Activated B cell treated with CpG ODN at 0.5 μM for 24 hours (primary cell): ENCODE measurements around the gene SIPA1L3. TPM values are rescaled to one million over a fixed set of nuclear protein-coding genes. Genes with fewer than 3 reads are reported as not detected.

Experiments used
- ATAC-seq: fragments of 200-7000 bp; cut with Tn5 transposase; one replicate; pipeline ENCODE4 v1.10.0; 2021; ENCODE audit warnings: low read depth, mild to moderate bottlenecking, moderate library complexity
- CTCF ChIA-PET: fragments of 350-600 bp; sonication (Branson Sonifier 250); formaldehyde crosslinking; loops from one replicate; lab custom pipeline; 2021; ENCODE audit warnings: antibody characterized with exemption; lab: Charles Lee
- POLR2A ChIA-PET: fragments of 350-600 bp; sonication (Branson Sonifier 250); formaldehyde crosslinking; loops from one replicate; lab custom pipeline; 2021; ENCODE audit warnings: antibody characterized with exemption; lab: Charles Lee
- DNase-seq: peaks from one replicate; pipeline ENCODE4 v3.0.0; 2022
- H3K27ac Mint-ChIP-seq: one replicate; pipeline ENCODE4 v1.8.0; 2020; ENCODE audit warnings: mixed read lengths
- H3K27me3 Mint-ChIP-seq: one replicate; pipeline ENCODE4 v1.8.0; 2021; ENCODE audit warnings: mixed read lengths
- H3K36me3 Mint-ChIP-seq: one replicate; pipeline ENCODE4 v1.8.0; 2021; ENCODE audit warnings: low read depth, mixed read lengths
- H3K4me1 Mint-ChIP-seq: one replicate; pipeline ENCODE4 v1.8.0; 2021; ENCODE audit warnings: mixed read lengths
- H3K4me3 Mint-ChIP-seq: one replicate; pipeline ENCODE4 v1.8.0; 2020; ENCODE audit warnings: mild to moderate bottlenecking, mixed read lengths
- H3K9me3 Mint-ChIP-seq: one replicate; pipeline ENCODE4 v1.8.0; 2020; ENCODE audit warnings: mixed read lengths
- intact Hi-C: fragments of 100-400 bp; cut with micrococcal nuclease; formaldehyde crosslinking; loops from one replicate; pipeline ENCODE4 v1.15.1; 2024
- total RNA-seq: library from RNA; stranded (reverse); gene quantifications from 2 replicates; pipeline ENCODE4 v1.2.3, GENCODE V29; 2022
- TF ChIP-seq, protein P1 (sequence below): fragments of 200-600 bp; IDR thresholded peaks from one replicate; pipeline ENCODE4 v1.8.0; 2022; ENCODE audit warnings: antibody characterized with exemption, mild to moderate bottlenecking

The SIPA1L3 gene
- total RNA-seq, 1 donor from 2014 or later, result 145 TPM

DNA sequence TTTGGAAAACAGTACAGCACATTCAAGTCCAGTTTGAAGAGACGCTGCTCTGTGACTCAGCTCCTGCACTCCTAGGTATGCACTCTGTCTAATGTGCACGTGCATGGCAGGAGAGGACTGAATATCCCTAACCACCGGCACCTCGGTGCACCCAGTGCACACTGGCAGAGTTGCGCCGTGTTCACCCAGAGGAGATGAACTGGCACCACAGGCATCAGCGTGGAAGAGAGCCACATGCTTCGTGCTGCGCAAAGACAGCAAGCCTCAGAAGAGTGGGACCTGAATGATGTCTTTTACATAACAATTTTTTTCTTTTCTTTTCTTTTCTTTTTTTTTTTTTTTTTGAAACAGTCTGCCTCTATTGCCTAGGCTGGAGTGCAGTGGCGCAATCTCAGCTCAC is 194.7 kb downstream of the SIPA1L3 start:
- H3K4me1 Mint-ChIP-seq, result peaks cover under 1% of the 10 kb centered on the region
- H3K27ac Mint-ChIP-seq, result no peak overlapping the region
- no peak overlapping the region for H3K4me3 Mint-ChIP-seq
- no peaks in the 10 kb centered on the region for H3K9me3 Mint-ChIP-seq
- ATAC-seq (no peak), DNase-seq (no peak)
- H3K27me3 Mint-ChIP-seq, result no peaks in the 10 kb centered on the region
- intact Hi-C loops, result no loop called here
- POLR2A ChIA-PET, result interaction anchor here (0.6 kb wide), 1 partner anchor 1401 kb away, joined by 3 read pairs; no protein-coding TSS in a partner anchor
- CTCF ChIA-PET, result interaction anchor here (5.6 kb wide), 1 partner anchor 200 kb away, joined by 29 read pairs; no protein-coding TSS in a partner anchor
- H3K36me3 Mint-ChIP-seq, result peaks cover 78% of the 10 kb centered on the region
- TF ChIP-seq, protein P1, sequence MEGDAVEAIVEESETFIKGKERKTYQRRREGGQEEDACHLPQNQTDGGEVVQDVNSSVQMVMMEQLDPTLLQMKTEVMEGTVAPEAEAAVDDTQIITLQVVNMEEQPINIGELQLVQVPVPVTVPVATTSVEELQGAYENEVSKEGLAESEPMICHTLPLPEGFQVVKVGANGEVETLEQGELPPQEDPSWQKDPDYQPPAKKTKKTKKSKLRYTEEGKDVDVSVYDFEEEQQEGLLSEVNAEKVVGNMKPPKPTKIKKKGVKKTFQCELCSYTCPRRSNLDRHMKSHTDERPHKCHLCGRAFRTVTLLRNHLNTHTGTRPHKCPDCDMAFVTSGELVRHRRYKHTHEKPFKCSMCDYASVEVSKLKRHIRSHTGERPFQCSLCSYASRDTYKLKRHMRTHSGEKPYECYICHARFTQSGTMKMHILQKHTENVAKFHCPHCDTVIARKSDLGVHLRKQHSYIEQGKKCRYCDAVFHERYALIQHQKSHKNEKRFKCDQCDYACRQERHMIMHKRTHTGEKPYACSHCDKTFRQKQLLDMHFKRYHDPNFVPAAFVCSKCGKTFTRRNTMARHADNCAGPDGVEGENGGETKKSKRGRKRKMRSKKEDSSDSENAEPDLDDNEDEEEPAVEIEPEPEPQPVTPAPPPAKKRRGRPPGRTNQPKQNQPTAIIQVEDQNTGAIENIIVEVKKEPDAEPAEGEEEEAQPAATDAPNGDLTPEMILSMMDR, result no peak

DNA sequence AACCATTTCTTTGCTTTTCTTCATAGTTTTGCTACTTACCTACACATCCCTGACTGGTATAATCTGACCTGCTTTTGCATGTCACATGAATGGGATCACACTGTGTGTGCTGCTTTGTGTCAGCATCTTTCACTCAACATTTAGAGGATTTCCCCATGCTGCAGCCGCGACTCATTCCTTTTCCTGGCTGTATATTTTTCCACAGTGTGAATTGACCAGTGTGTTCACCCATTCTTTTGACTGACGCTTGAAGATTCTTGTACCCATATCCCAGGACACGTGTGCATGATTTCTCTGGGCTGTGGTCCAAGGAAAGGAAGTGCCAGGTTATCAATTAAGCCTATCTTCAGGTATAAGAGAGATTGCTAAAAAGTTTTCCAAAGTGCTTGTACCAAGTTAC is 198.6 kb downstream of the SIPA1L3 start:
- Mint-ChIP-seq H3K27ac (no peak overlapping the region), H3K36me3 (peaks cover 84% of the 10 kb centered on the region), H3K4me1 (no peaks in the 10 kb centered on the region), H3K4me3 (no peak overlapping the region), H3K27me3 (no peaks in the 10 kb centered on the region), H3K9me3 (no peaks in the 10 kb centered on the region)
- intact Hi-C loops, result no loop called here
- POLR2A ChIA-PET, result interaction anchor here (1.0 kb wide), 1 partner anchor 26 kb away, joined by 3 read pairs; no protein-coding TSS in a partner anchor
- no peak for ATAC-seq
- TF ChIP-seq, protein P1, result no peak
- CTCF ChIA-PET, result no interaction called here
- DNase-seq, result no peak

DNA sequence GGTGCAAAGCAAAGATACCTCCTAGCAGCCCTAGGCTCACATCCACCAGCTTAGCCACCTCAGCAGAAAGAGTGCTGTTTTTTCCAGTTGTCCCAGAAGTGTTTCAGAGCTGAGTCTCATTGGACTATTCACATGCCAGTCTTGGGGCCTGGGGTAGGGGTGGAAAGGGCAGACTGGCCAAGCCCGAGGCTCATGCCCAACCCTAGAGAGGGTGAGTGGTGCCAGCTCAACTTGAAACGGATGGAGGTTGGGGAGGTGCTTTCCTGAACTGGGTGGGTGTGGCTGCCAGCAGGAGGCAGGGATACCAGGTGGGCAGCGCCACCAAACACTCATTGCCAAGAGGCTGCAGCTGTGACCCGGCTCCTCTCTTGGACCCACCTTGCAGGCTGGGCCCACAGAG is 200.1 kb downstream of the SIPA1L3 start:
- intact Hi-C loops, result no loop called here

DNA sequence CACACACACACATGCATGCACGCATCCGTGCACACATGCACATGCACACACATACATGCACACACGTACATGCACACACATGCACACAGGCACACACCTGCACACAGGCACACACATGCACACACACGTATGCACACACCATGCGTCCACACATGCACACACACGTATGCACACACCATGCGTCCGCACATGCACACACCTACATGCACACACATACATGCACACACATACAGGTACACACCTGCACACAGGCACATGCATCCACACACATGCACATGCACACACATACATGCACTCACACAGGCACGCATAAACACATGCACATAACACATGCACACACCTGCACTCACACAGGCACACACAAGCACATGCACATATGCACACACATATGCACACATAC is 204.9 kb downstream of the SIPA1L3 start:
- intact Hi-C loops, result no loop called here
- DNase-seq, result no peak
- peaks cover 12% of the 10 kb centered on the region for H3K4me1 Mint-ChIP-seq
- H3K9me3 Mint-ChIP-seq, result no peaks in the 10 kb centered on the region
- peaks cover 86% of the 10 kb centered on the region for H3K36me3 Mint-ChIP-seq
- TF ChIP-seq, protein P1, result no peak
- no peaks in the 10 kb centered on the region for H3K27me3 Mint-ChIP-seq
- ChIA-PET POLR2A (no interaction called here), CTCF (interaction anchor here (0.9 to 1.2 kb wide), 2 partner anchors 22 to 210 kb away, joined by 3 read pairs; no protein-coding TSS in a partner anchor)
- H3K4me3 Mint-ChIP-seq, result no peak overlapping the region
- no peak for ATAC-seq
- H3K27ac Mint-ChIP-seq, result no peak overlapping the region

More for the DNA sequence above, 200.1 kb downstream of the SIPA1L3 start:
- POLR2A ChIA-PET, result no interaction called here
- CTCF ChIA-PET, result interaction anchor here (0.6 kb wide), 1 partner anchor 201 kb away, joined by 3 read pairs; the partner anchor contains the start of gene WDR87
- TF ChIP-seq, protein P1, result no peak
- DNase-seq (no peak), ATAC-seq (no peak)
- Mint-ChIP-seq H3K36me3 (peaks cover 85% of the 10 kb centered on the region), H3K27ac (no peak overlapping the region), H3K4me1 (no peaks in the 10 kb centered on the region), H3K4me3 (no peak overlapping the region), H3K9me3 (no peaks in the 10 kb centered on the region), H3K27me3 (no peaks in the 10 kb centered on the region)

DNA sequence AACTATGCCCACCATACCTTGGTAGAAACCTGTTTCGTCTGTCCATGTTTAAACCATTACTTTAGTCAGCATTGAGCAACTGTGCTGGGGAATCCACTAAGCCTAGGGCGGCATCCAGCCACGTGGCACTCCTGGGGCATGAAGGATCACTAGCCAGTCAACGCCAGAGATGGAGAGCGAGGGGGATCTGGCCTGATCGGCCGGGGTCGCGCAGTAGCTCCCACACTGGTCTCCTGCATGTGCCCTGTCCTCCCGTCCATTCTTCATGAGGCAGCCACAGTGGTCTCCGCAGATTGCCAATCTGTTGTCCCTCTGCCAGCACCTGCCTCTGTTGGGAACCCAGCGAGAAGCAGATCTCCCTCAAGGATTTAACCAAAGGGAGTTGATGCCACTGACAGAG is 207.6 kb downstream of the SIPA1L3 start:
- peaks cover 86% of the 10 kb centered on the region for H3K36me3 Mint-ChIP-seq
- H3K9me3 Mint-ChIP-seq, result no peaks in the 10 kb centered on the region
- TF ChIP-seq, protein P1, result no peak
- ChIA-PET CTCF (interaction anchor here (2.8 kb wide), 1 partner anchor 212 kb away, joined by 12 read pairs; no protein-coding TSS in a partner anchor), POLR2A (no interaction called here)
- ATAC-seq, result no peak
- H3K27me3 Mint-ChIP-seq, result no peaks in the 10 kb centered on the region
- no peak for DNase-seq
- intact Hi-C loops, result no loop called here
- H3K4me3 Mint-ChIP-seq, result no peak overlapping the region
- H3K27ac Mint-ChIP-seq, result no peak overlapping the region
- peaks cover 12% of the 10 kb centered on the region for H3K4me1 Mint-ChIP-seq
